Neural cell (in vitro differentiated cells): ENCODE results near the gene SPTBN1. TPM values are rescaled to one million over a fixed set of nuclear protein-coding genes. Genes with fewer than 3 reads are reported as not detected.

Experiments
- H2AFZ ChIP-seq: fragments of 200-600, 300-800 bp; sonication (generic), shearing (Covaris generic); 2 replicates; pipeline ENCODE4 v1.6.0; 2014; ENCODE audit warnings: low read depth, mild to moderate bottlenecking, antibody characterized with exemption, low read length, moderate library complexity
- H3F3A ChIP-seq: fragments of 200-600 bp; shearing (Covaris generic); 2 replicates; pipeline ENCODE4 v1.6.1; 2016; ENCODE audit warnings: mild to moderate bottlenecking, moderate library complexity, mixed read lengths, antibody characterized with exemption, low read length; ENCODE audit not compliant: insufficient read depth, poor library complexity, severe bottlenecking
- H3K27ac ChIP-seq: fragments of 200-600, 300-800 bp; sonication (generic), shearing (Covaris generic); 2 replicates; pipeline ENCODE4 v1.5.1; 2014; ENCODE audit warnings: mild to moderate bottlenecking, low read length, moderate library complexity
- H3K27me3 ChIP-seq: fragments of 300-800, 200-600 bp; sonication (generic), shearing (Covaris generic); 2 replicates; pipeline ENCODE4 v1.6.0; 2014; ENCODE audit warnings: mild to moderate bottlenecking, low read depth, low read length, moderate library complexity; ENCODE audit not compliant: insufficient read depth
- H3K36me3 ChIP-seq: fragments of 300-800, 200-600 bp; sonication (generic), shearing (Covaris generic); 2 replicates; pipeline ENCODE4 v1.5.1; 2014; ENCODE audit warnings: mild to moderate bottlenecking, antibody characterized with exemption, low read length, moderate library complexity; ENCODE audit not compliant: insufficient read depth
- H3K4me2 ChIP-seq: fragments of 300-800, 200-600 bp; sonication (generic), shearing (Covaris generic); 2 replicates; pipeline ENCODE4 v1.6.0; 2014; ENCODE audit warnings: mild to moderate bottlenecking, low read length
- H3K4me3 ChIP-seq: fragments of 300-800, 200-600 bp; sonication (generic), shearing (Covaris generic); 2 replicates; pipeline ENCODE4 v1.5.1; 2014; ENCODE audit warnings: mild to moderate bottlenecking, low read length, moderate library complexity
- H3K79me2 ChIP-seq: fragments of 200-600 bp; shearing (Covaris generic); replicated peaks from 2 replicates; pipeline ENCODE4 v1.6.0; 2014; ENCODE audit warnings: mild to moderate bottlenecking, low read length, moderate library complexity; ENCODE audit not compliant: insufficient read depth
- H3K9ac ChIP-seq: fragments of 300-800, 200-600 bp; sonication (generic), shearing (Covaris generic); 2 replicates; pipeline ENCODE4 v1.6.1; 2016; ENCODE audit warnings: mild to moderate bottlenecking, low read length, mixed read lengths
- H3K9me2 ChIP-seq: fragments of 200-600 bp; shearing (Covaris generic); 2 replicates; pipeline ENCODE4 v1.6.1; 2016; ENCODE audit warnings: mild to moderate bottlenecking, low read length, mixed read lengths; ENCODE audit not compliant: insufficient read depth
- H3K9me3 ChIP-seq: fragments of 200-600, 300-800 bp; sonication (generic), shearing (Covaris generic); 2 replicates; pipeline ENCODE4 v1.6.1; 2016; ENCODE audit warnings: mild to moderate bottlenecking, mixed run types, low read length, moderate library complexity, mixed read lengths
- H4K20me1 ChIP-seq: fragments of 200-600 bp; shearing (Covaris generic); 2 replicates; pipeline ENCODE4 v1.6.1; 2016; ENCODE audit warnings: mild to moderate bottlenecking, mixed run types; ENCODE audit not compliant: insufficient read depth
- CTCF ChIP-seq: fragments of 450-650 bp; IDR thresholded peaks from 2 replicates; pipeline ENCODE4 v1.5.1; 2014; ENCODE audit warnings: antibody characterized with exemption, mild to moderate bottlenecking, moderate library complexity; ENCODE audit not compliant: poor library complexity, severe bottlenecking
- EP300 ChIP-seq: fragments of 450-650 bp; conservative IDR thresholded peaks from 2 replicates; pipeline ENCODE4 v1.6.1; 2014; ENCODE audit warnings: antibody characterized with exemption, mild to moderate bottlenecking, moderate library complexity; ENCODE audit not compliant: poor library complexity, severe bottlenecking
- EZH2 ChIP-seq: fragments of 200-600, 300-800 bp; shearing (Covaris generic), sonication (generic); IDR thresholded peaks from 2 replicates; pipeline ENCODE4 v1.6.1; 2014; ENCODE audit warnings: antibody characterized with exemption, low read length, borderline replicate concordance, mild to moderate bottlenecking; ENCODE audit not compliant: insufficient read depth, poor library complexity, severe bottlenecking
- MXI1 ChIP-seq: fragments of 450-650 bp; conservative IDR thresholded peaks from 2 replicates; pipeline ENCODE4 v1.6.1; 2014; ENCODE audit warnings: antibody characterized with exemption, mild to moderate bottlenecking; ENCODE audit not compliant: poor library complexity, severe bottlenecking
- POLR2AphosphoS5 ChIP-seq: IDR thresholded peaks from 2 replicates; pipeline ENCODE4 v1.6.1; 2012
- RAD21 ChIP-seq: fragments of 450-650 bp; conservative IDR thresholded peaks from 2 replicates; pipeline ENCODE4 v1.6.1; 2014; ENCODE audit warnings: antibody characterized with exemption, mild to moderate bottlenecking, moderate library complexity
- REST ChIP-seq: IDR thresholded peaks from 2 replicates; pipeline ENCODE4 v1.6.1; 2012; ENCODE audit warnings: borderline replicate concordance
- SMC3 ChIP-seq: fragments of 450-650 bp; conservative IDR thresholded peaks from 2 replicates; pipeline ENCODE4 v1.6.1; 2014; ENCODE audit warnings: antibody characterized with exemption, mild to moderate bottlenecking, moderate library complexity; ENCODE audit not compliant: poor library complexity
- TAF1 ChIP-seq: IDR thresholded peaks from 2 replicates; pipeline ENCODE4 v1.6.1; 2012; ENCODE audit warnings: low read depth
- polyA plus RNA-seq: library from polyadenylated mRNA; depleted of rRNA; stranded (reverse); fragments of >200 nt; gene quantifications from 2 replicates; pipeline ENCODE4 v1.2.3, GENCODE V29; 2014

The SPTBN1 gene
- polyA plus RNA-seq, 1 donor from 2014 or later = 92.1 TPM

GRCh38 chr2:54629390-54629789, 173.3 kb downstream of the SPTBN1 start:
- Histone ChIP-seq H3F3A (no peaks in the 10 kb centered on the region), H3K9ac (no peak overlapping the region), H3K9me2 (no peaks in the 10 kb centered on the region), H3K9me3 (no peaks in the 10 kb centered on the region), H3K79me2 (no peaks in the 10 kb centered on the region), H3K4me3 (no peak overlapping the region), H2AFZ (no peak overlapping the region), H4K20me1 (no peaks in the 10 kb centered on the region), H3K36me3 (peaks cover 18% of the 10 kb centered on the region), H3K27me3 (no peaks in the 10 kb centered on the region), H3K4me2 (no peak overlapping the region), H3K27ac (no peak overlapping the region)
- no peak for TF ChIP-seq REST
- no peak for TF ChIP-seq POLR2AphosphoS5
- TF ChIP-seq SMC3 = no peak
- no peak for TF ChIP-seq RAD21
- no peak for TF ChIP-seq CTCF
- no peak for TF ChIP-seq TAF1
- no peak for TF ChIP-seq MXI1
- no peak for TF ChIP-seq EP300

- H3K79me2 ChIP-seq = no peaks in the 10 kb centered on the region
- TF ChIP-seq REST = no peak
- TF ChIP-seq EP300 = no peak
- TF ChIP-seq CTCF = no peak
- TF ChIP-seq TAF1 = no peak
- no peak for TF ChIP-seq MXI1
- TF ChIP-seq RAD21 = no peak
- TF ChIP-seq SMC3 = no peak
- TF ChIP-seq EZH2 = no peak
- no peak for TF ChIP-seq POLR2AphosphoS5
- no peak overlapping the region for H3K27ac ChIP-seq
Measured at GRCh38 chr2:54629914-54630857, 174.1 kb downstream of the SPTBN1 start.

More at GRCh38 chr2:54629914-54630857, 174.1 kb downstream of the SPTBN1 start:
- Histone ChIP-seq H3K36me3 (peaks cover 18% of the 10 kb centered on the region), H4K20me1 (no peaks in the 10 kb centered on the region), H3K9me2 (no peaks in the 10 kb centered on the region), H3K4me2 (no peak overlapping the region), H3K27me3 (no peaks in the 10 kb centered on the region), H3F3A (no peaks in the 10 kb centered on the region), H3K4me3 (no peak overlapping the region), H3K9me3 (no peaks in the 10 kb centered on the region), H2AFZ (no peak overlapping the region), H3K9ac (no peak overlapping the region)
